PFSK-1 (cell line): ENCODE measurements around the gene NR3C2.

Experiments used
- POLR2AphosphoS5 ChIP-seq: IDR thresholded peaks from 2 replicates; pipeline ENCODE4 v1.6.1; 2012; ENCODE audit warnings: low read depth, mild to moderate bottlenecking, control low read depth, low read length, moderate library complexity
- SIN3A ChIP-seq: IDR thresholded peaks from 2 replicates; pipeline ENCODE4 v1.6.1; 2012; ENCODE audit warnings: mild to moderate bottlenecking, low read length, moderate library complexity, borderline replicate concordance; ENCODE audit not compliant: insufficient read depth
- TAF1 ChIP-seq: IDR thresholded peaks from 2 replicates; pipeline ENCODE4 v1.6.1; 2012; ENCODE audit warnings: low read length, control low read depth, borderline replicate concordance; ENCODE audit not compliant: insufficient read depth
- TF ChIP-seq, protein P1 (sequence below), 2 experiments: IDR thresholded peaks; 2 replicates each; pipeline versions ENCODE4 v1.6.1 to v1.8.0; 2011 to 2012; ENCODE audit warnings: low read depth in 2 of 2, low read length in 2 of 2, control low read depth in 1 of 2, inconsistent platforms in 1 of 2, mild to moderate bottlenecking in 1 of 2, moderate library complexity in 1 of 2; ENCODE audit not compliant: insufficient read depth in 1 of 2

- TF ChIP-seq SIN3A (no peak), POLR2AphosphoS5 (no peak), TAF1 (no peak)
- TF ChIP-seq, protein P1, sequence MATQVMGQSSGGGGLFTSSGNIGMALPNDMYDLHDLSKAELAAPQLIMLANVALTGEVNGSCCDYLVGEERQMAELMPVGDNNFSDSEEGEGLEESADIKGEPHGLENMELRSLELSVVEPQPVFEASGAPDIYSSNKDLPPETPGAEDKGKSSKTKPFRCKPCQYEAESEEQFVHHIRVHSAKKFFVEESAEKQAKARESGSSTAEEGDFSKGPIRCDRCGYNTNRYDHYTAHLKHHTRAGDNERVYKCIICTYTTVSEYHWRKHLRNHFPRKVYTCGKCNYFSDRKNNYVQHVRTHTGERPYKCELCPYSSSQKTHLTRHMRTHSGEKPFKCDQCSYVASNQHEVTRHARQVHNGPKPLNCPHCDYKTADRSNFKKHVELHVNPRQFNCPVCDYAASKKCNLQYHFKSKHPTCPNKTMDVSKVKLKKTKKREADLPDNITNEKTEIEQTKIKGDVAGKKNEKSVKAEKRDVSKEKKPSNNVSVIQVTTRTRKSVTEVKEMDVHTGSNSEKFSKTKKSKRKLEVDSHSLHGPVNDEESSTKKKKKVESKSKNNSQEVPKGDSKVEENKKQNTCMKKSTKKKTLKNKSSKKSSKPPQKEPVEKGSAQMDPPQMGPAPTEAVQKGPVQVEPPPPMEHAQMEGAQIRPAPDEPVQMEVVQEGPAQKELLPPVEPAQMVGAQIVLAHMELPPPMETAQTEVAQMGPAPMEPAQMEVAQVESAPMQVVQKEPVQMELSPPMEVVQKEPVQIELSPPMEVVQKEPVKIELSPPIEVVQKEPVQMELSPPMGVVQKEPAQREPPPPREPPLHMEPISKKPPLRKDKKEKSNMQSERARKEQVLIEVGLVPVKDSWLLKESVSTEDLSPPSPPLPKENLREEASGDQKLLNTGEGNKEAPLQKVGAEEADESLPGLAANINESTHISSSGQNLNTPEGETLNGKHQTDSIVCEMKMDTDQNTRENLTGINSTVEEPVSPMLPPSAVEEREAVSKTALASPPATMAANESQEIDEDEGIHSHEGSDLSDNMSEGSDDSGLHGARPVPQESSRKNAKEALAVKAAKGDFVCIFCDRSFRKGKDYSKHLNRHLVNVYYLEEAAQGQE (IDR thresholded peaks at IDR 0.05; ENCODE audit: insufficient read depth in 1 of 2, low read depth in 2 of 2, low read length in 2 of 2), result no peak
Observed at GRCh38 chr4:148222991-148223660, 219.1 kb downstream of the NR3C2 start.
